GM23338 (cell line): ENCODE data around the gene SLC22A14. TPM values are rescaled to one million over a fixed set of nuclear protein-coding genes. Genes with fewer than 3 reads are reported as not detected.

Source experiments
- ATAC-seq: fragments of 200-7000 bp; cut with Tn5 transposase; 3 replicates; pipeline ENCODE4 v1.9.1; 2020
- DNase-seq: peaks from one replicate; pipeline ENCODE4 v3.0.0-alpha.2; 2015; ENCODE audit warnings: low spot score
- H2AFZ ChIP-seq: fragments of 200-600 bp; sonication (generic); 2 replicates; pipeline ENCODE4 v1.8.0; 2016; ENCODE audit warnings: antibody characterized with exemption, mild to moderate bottlenecking, moderate library complexity
- H3F3A ChIP-seq: fragments of 200-600 bp; sonication (generic); replicated peaks from 2 replicates; pipeline ENCODE4 v1.8.0; 2017; ENCODE audit warnings: antibody characterized with exemption, mixed run types, low read depth
- H3K27ac ChIP-seq: fragments of 200-600 bp; sonication (generic); 2 replicates; pipeline ENCODE4 v1.6.1; 2016; ENCODE audit warnings: low read depth
- H3K27me3 ChIP-seq: fragments of 200-600 bp; sonication (generic); 2 replicates; pipeline ENCODE4 v1.8.0; 2016; ENCODE audit warnings: mild to moderate bottlenecking, mixed run types, moderate library complexity; ENCODE audit not compliant: insufficient read depth
- H3K36me3 ChIP-seq: fragments of 200-600 bp; sonication (generic); 2 replicates; pipeline ENCODE4 v1.8.0; 2016; ENCODE audit warnings: mild to moderate bottlenecking; ENCODE audit not compliant: insufficient read depth
- H3K4me1 ChIP-seq: fragments of 200-600 bp; sonication (generic); 2 replicates; pipeline ENCODE4 v1.8.0; 2016; ENCODE audit warnings: mild to moderate bottlenecking, moderate library complexity; ENCODE audit not compliant: insufficient read depth
- H3K4me2 ChIP-seq: fragments of 200-600 bp; sonication (generic); 2 replicates; pipeline ENCODE4 v1.7.1; 2017; ENCODE audit warnings: mixed run types
- H3K4me3 ChIP-seq: fragments of 200-600 bp; sonication (generic); 2 replicates; pipeline ENCODE4 v1.6.1; 2016; ENCODE audit warnings: mixed run types
- H3K79me2 ChIP-seq: fragments of 200-600 bp; sonication (generic); replicated peaks from 2 replicates; pipeline ENCODE4 v1.8.0; 2017; ENCODE audit warnings: mild to moderate bottlenecking; ENCODE audit not compliant: insufficient read depth
- H3K9me2 ChIP-seq: fragments of 200-600 bp; sonication (generic); 2 replicates; pipeline ENCODE4 v1.8.0; 2017; ENCODE audit not compliant: insufficient read depth
- H4K20me1 ChIP-seq: fragments of 200-600 bp; sonication (generic); replicated peaks from 2 replicates; pipeline ENCODE4 v1.8.0; 2017; ENCODE audit warnings: mild to moderate bottlenecking; ENCODE audit not compliant: insufficient read depth
- H3K27ac Mint-ChIP-seq: 2 replicates; pipeline ENCODE4 v1.8.0; 2020; ENCODE audit warnings: inconsistent platforms, mild to moderate bottlenecking, moderate library complexity, mixed read lengths
- H3K27me3 Mint-ChIP-seq: 3 replicates; pipeline ENCODE4 v1.8.0; 2022; ENCODE audit warnings: low read depth, mild to moderate bottlenecking, moderate library complexity, mixed read lengths, inconsistent platforms; ENCODE audit not compliant: insufficient read depth, poor library complexity
- H3K36me3 Mint-ChIP-seq: 3 replicates; pipeline ENCODE4 v1.8.0; 2021; ENCODE audit warnings: low read depth, mild to moderate bottlenecking, inconsistent platforms, moderate library complexity, mixed read lengths
- H3K4me1 Mint-ChIP-seq: 3 replicates; pipeline ENCODE4 v1.8.0; 2020; ENCODE audit warnings: mild to moderate bottlenecking, inconsistent platforms, mixed read lengths
- H3K4me3 Mint-ChIP-seq: 3 replicates; pipeline ENCODE4 v1.8.0; 2021; ENCODE audit warnings: moderate library complexity, mild to moderate bottlenecking, inconsistent platforms, mixed read lengths
- H3K9me3 Mint-ChIP-seq: 3 replicates; pipeline ENCODE4 v1.8.0; 2020; ENCODE audit warnings: moderate library complexity, mild to moderate bottlenecking, inconsistent platforms, mixed read lengths
- CREB1 ChIP-seq: fragments of 250-450 bp; sonication (Bioruptor Pico); IDR thresholded peaks from 2 replicates; pipeline ENCODE4 v1.5.0; 2020; ENCODE audit warnings: low read depth, mild to moderate bottlenecking, moderate library complexity
- NANOG ChIP-seq: IDR thresholded peaks from 2 replicates; pipeline ENCODE4 v1.6.1; 2016; ENCODE audit warnings: antibody characterized with exemption, borderline replicate concordance
- POLR2AphosphoS5 ChIP-seq: IDR thresholded peaks from 2 replicates; pipeline ENCODE4 v1.6.1; 2016; ENCODE audit warnings: antibody characterized with exemption, low read depth
- STAT1 ChIP-seq: IDR thresholded peaks from one replicate; pipeline ENCODE4 v1.6.1; 2016; ENCODE audit warnings: antibody characterized with exemption; ENCODE audit not compliant: unreplicated experiment
- long read RNA-seq: library from polyadenylated mRNA; unstranded; transcript quantifications from one replicate; pipeline ENCODE4 v2.0.0, GENCODE V29; 2020; ENCODE audit not compliant: unreplicated experiment
- polyA plus RNA-seq: library from polyadenylated mRNA; unstranded; fragments of >200 nt; fragmentation: Nextera tagmentation; extraction: Ambion mirVana; gene quantifications from 2 replicates; pipeline ENCODE4 v1.2.1, GENCODE V29; 2016
- total RNA-seq: library from RNA; depleted of rRNA; stranded (reverse); fragments of >200 nt; shearing (Covaris generic); gene quantifications from 2 replicates; pipeline ENCODE4 v1.2.3, GENCODE V29; 2014; rRNA removed
- TF ChIP-seq, protein P1 (sequence below): fragments of 250-450 bp; sonication (Bioruptor Pico); IDR thresholded peaks from 2 replicates; pipeline ENCODE4 v1.5.0; 2020; ENCODE audit warnings: mild to moderate bottlenecking, moderate library complexity
- TF ChIP-seq, protein P2 (sequence below), 2 experiments: fragments of 200-600 bp in 1 of 2; sonication (generic) in 1 of 2; conservative IDR thresholded peaks; 2 replicates each; pipeline versions ENCODE4 v1.5.1 to v1.6.1; 2016 to 2017; ENCODE audit warnings: antibody characterized with exemption in 2 of 2, low read depth in 2 of 2, mild to moderate bottlenecking in 2 of 2, moderate library complexity in 1 of 2

SLC22A14 gene
- total RNA-seq (not detected in 2 replicates), polyA plus RNA-seq (not detected in 2 replicates)
- long read RNA-seq: 0 reads

GRCh38 chr3:38281895-38282686 lies at the start of gene SLC22A14:
Gene SLC22A14 (plus strand): TSS chr3:38282294. CDS start chr3:38306027, 23,733 bp downstream.
- DNase-seq: peak; percentile 67

More at GRCh38 chr3:38281895-38282686, at the start of gene SLC22A14:
- no peaks in the 10 kb centered on the region for H3K36me3 Mint-ChIP-seq
- Histone ChIP-seq H3K4me3 (no peak within 1 kb of the TSS), H3K36me3 (no peaks in the 10 kb centered on the region), H3K4me2 (no peak within 1 kb of the TSS), H2AFZ (no peak within 1 kb of the TSS), H3K79me2 (no peaks in the 10 kb centered on the region), H4K20me1 (no peaks in the 10 kb centered on the region), H3K27me3 (no peaks in the 10 kb centered on the region), H3F3A (no peaks in the 10 kb centered on the region), H3K9me2 (no peaks in the 10 kb centered on the region), H3K4me1 (no peaks in the 10 kb centered on the region), H3K27ac (no peak within 1 kb of the TSS)
- H3K27me3 Mint-ChIP-seq: peaks cover 5% of the 10 kb centered on the region
- no peak within 1 kb of the TSS for H3K4me3 Mint-ChIP-seq
- H3K27ac Mint-ChIP-seq: no peak within 1 kb of the TSS
- no peak for TF ChIP-seq POLR2AphosphoS5
- TF ChIP-seq, protein P1, sequence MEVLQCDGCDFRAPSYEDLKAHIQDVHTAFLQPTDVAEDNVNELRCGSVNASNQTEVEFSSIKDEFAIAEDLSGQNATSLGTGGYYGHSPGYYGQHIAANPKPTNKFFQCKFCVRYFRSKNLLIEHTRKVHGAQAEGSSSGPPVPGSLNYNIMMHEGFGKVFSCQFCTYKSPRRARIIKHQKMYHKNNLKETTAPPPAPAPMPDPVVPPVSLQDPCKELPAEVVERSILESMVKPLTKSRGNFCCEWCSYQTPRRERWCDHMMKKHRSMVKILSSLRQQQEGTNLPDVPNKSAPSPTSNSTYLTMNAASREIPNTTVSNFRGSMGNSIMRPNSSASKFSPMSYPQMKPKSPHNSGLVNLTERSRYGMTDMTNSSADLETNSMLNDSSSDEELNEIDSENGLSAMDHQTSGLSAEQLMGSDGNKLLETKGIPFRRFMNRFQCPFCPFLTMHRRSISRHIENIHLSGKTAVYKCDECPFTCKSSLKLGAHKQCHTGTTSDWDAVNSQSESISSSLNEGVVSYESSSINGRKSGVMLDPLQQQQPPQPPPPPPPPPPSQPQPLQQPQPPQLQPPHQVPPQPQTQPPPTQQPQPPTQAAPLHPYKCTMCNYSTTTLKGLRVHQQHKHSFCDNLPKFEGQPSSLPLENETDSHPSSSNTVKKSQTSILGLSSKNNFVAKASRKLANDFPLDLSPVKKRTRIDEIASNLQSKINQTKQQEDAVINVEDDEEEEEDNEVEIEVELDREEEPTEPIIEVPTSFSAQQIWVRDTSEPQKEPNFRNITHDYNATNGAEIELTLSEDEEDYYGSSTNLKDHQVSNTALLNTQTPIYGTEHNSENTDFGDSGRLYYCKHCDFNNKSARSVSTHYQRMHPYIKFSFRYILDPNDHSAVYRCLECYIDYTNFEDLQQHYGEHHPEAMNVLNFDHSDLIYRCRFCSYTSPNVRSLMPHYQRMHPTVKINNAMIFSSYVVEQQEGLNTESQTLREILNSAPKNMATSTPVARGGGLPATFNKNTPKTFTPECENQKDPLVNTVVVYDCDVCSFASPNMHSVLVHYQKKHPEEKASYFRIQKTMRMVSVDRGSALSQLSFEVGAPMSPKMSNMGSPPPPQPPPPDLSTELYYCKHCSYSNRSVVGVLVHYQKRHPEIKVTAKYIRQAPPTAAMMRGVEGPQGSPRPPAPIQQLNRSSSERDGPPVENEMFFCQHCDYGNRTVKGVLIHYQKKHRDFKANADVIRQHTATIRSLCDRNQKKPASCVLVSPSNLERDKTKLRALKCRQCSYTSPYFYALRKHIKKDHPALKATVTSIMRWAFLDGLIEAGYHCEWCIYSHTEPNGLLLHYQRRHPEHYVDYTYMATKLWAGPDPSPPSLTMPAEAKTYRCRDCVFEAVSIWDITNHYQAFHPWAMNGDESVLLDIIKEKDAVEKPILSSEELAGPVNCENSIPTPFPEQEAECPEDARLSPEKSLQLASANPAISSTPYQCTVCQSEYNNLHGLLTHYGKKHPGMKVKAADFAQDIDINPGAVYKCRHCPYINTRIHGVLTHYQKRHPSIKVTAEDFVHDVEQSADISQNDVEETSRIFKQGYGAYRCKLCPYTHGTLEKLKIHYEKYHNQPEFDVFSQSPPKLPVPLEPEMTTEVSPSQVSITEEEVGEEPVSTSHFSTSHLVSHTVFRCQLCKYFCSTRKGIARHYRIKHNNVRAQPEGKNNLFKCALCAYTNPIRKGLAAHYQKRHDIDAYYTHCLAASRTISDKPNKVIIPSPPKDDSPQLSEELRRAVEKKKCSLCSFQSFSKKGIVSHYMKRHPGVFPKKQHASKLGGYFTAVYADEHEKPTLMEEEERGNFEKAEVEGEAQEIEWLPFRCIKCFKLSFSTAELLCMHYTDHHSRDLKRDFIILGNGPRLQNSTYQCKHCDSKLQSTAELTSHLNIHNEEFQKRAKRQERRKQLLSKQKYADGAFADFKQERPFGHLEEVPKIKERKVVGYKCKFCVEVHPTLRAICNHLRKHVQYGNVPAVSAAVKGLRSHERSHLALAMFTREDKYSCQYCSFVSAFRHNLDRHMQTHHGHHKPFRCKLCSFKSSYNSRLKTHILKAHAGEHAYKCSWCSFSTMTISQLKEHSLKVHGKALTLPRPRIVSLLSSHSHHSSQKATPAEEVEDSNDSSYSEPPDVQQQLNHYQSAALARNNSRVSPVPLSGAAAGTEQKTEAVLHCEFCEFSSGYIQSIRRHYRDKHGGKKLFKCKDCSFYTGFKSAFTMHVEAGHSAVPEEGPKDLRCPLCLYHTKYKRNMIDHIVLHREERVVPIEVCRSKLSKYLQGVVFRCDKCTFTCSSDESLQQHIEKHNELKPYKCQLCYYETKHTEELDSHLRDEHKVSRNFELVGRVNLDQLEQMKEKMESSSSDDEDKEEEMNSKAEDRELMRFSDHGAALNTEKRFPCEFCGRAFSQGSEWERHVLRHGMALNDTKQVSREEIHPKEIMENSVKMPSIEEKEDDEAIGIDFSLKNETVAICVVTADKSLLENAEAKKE (CRISPR knock-in tag): no peak
- no peak for TF ChIP-seq CREB1
- TF ChIP-seq, protein P2, sequence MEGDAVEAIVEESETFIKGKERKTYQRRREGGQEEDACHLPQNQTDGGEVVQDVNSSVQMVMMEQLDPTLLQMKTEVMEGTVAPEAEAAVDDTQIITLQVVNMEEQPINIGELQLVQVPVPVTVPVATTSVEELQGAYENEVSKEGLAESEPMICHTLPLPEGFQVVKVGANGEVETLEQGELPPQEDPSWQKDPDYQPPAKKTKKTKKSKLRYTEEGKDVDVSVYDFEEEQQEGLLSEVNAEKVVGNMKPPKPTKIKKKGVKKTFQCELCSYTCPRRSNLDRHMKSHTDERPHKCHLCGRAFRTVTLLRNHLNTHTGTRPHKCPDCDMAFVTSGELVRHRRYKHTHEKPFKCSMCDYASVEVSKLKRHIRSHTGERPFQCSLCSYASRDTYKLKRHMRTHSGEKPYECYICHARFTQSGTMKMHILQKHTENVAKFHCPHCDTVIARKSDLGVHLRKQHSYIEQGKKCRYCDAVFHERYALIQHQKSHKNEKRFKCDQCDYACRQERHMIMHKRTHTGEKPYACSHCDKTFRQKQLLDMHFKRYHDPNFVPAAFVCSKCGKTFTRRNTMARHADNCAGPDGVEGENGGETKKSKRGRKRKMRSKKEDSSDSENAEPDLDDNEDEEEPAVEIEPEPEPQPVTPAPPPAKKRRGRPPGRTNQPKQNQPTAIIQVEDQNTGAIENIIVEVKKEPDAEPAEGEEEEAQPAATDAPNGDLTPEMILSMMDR (conservative IDR thresholded peaks at IDR 0.05; ENCODE audit: low read depth in 2 of 2): peak; percentile 54 to 69
- no peak for TF ChIP-seq STAT1
- TF ChIP-seq NANOG: no peak
- ATAC-seq: peak; percentile 89
- no peaks in the 10 kb centered on the region; the same call in 2 of the 3 replicates for H3K9me3 Mint-ChIP-seq
- 0 out of 3 replicates have a peak, but pooled peaks cover 3% of the 10 kb centered on the region for H3K4me1 Mint-ChIP-seq
